Measurements from ENCODE around the gene CDH24.

The CDH24 gene

GRCh38 chr14:23052182-23052623 is 5.1 kb downstream of the CDH24 start:
- Histone ChIP-seq H3F3A (ENCODE audit: insufficient read depth, low read length) (0 out of 2 replicates have a peak, but pooled peaks cover 4% of the 10 kb centered on the region), H3K4me3 (ENCODE audit: low read length) (no peak overlapping the region), H3K4me2 (ENCODE audit: low read depth, low read length) (no peak overlapping the region), H3K36me3 (replicated peaks; ENCODE audit: insufficient read depth, low read length) (no peaks in the 10 kb centered on the region), H3K4me1 (ENCODE audit: low read length) (no peaks in the 10 kb centered on the region), H3K79me2 (ENCODE audit: low read length) (no peaks in the 10 kb centered on the region), H4K20me1 (ENCODE audit: insufficient read depth, low read length) (no peaks in the 10 kb centered on the region), H3K9me3 (replicated peaks; ENCODE audit: insufficient read depth, low read length) (no peaks in the 10 kb centered on the region), H2AFZ (ENCODE audit: low read length) (no peak overlapping the region), H3K9ac (ENCODE audit: low read length) (no peak overlapping the region), H3K9me2 (replicated peaks; ENCODE audit: insufficient read depth, low read length) (no peaks in the 10 kb centered on the region), H3K27me3 (replicated peaks; ENCODE audit: insufficient read depth, low read length) (no peaks in the 10 kb centered on the region), H3K27ac (ENCODE audit: low read length) (no peak overlapping the region)
- DNase-seq = no peak
- TF ChIP-seq EZH2phosphoT487 (IDR thresholded peaks at IDR 0.05; ENCODE audit: low read length) = no peak
- no peak for TF ChIP-seq CTCF (IDR thresholded peaks at IDR 0.05; ENCODE audit: low read length)
- no peak for TF ChIP-seq EZH2 (optimal IDR thresholded peaks at IDR 0.05; ENCODE audit: low read depth, low read length)

- DNase-seq = no peak
- no peaks in the 10 kb centered on the region for H3K36me3 ChIP-seq (replicated peaks; ENCODE audit: insufficient read depth, low read length)
- H3F3A ChIP-seq (ENCODE audit: insufficient read depth, low read length) = 0 out of 2 replicates have a peak, but pooled peaks cover under 1% of the 10 kb centered on the region
- no peaks in the 10 kb centered on the region for H3K9me2 ChIP-seq (replicated peaks; ENCODE audit: insufficient read depth, low read length)
- H2AFZ ChIP-seq (ENCODE audit: low read length) = no peak overlapping the region
- no peaks in the 10 kb centered on the region for H3K79me2 ChIP-seq (ENCODE audit: low read length)
- no peaks in the 10 kb centered on the region for H3K4me1 ChIP-seq (ENCODE audit: low read length)
- no peak for TF ChIP-seq EZH2phosphoT487 (IDR thresholded peaks at IDR 0.05; ENCODE audit: low read length)
- no peak for TF ChIP-seq EZH2 (optimal IDR thresholded peaks at IDR 0.05; ENCODE audit: low read depth, low read length)
- no peak for TF ChIP-seq CTCF (IDR thresholded peaks at IDR 0.05; ENCODE audit: low read length)
- no peak overlapping the region for H3K9ac ChIP-seq (ENCODE audit: low read length)
- no peak overlapping the region for H3K4me3 ChIP-seq (ENCODE audit: low read length)
- no peak overlapping the region for H3K27ac ChIP-seq (ENCODE audit: low read length)
- no peaks in the 10 kb centered on the region for H3K9me3 ChIP-seq (replicated peaks; ENCODE audit: insufficient read depth, low read length)
- H3K4me2 ChIP-seq (ENCODE audit: low read depth, low read length) = no peak overlapping the region
- H4K20me1 ChIP-seq (ENCODE audit: insufficient read depth, low read length) = no peaks in the 10 kb centered on the region
- H3K27me3 ChIP-seq (replicated peaks; ENCODE audit: insufficient read depth, low read length) = no peaks in the 10 kb centered on the region
Observed at GRCh38 chr14:23051141-23052057, 5.9 kb downstream of the CDH24 start.

- H2AFZ ChIP-seq (ENCODE audit: low read length) = no peak overlapping the region
- H3F3A ChIP-seq (ENCODE audit: insufficient read depth, low read length) = no peaks in the 10 kb centered on the region
- H3K4me1 ChIP-seq (ENCODE audit: low read length) = no peaks in the 10 kb centered on the region
- H3K4me2 ChIP-seq (ENCODE audit: low read depth, low read length) = no peak overlapping the region
- H3K27me3 ChIP-seq (replicated peaks; ENCODE audit: insufficient read depth, low read length) = no peaks in the 10 kb centered on the region
- no peaks in the 10 kb centered on the region for H3K36me3 ChIP-seq (replicated peaks; ENCODE audit: insufficient read depth, low read length)
- no peak for TF ChIP-seq EZH2phosphoT487 (IDR thresholded peaks at IDR 0.05; ENCODE audit: low read length)
- no peaks in the 10 kb centered on the region for H3K9me3 ChIP-seq (replicated peaks; ENCODE audit: insufficient read depth, low read length)
- no peaks in the 10 kb centered on the region for H3K9me2 ChIP-seq (replicated peaks; ENCODE audit: insufficient read depth, low read length)
- no peak overlapping the region for H3K4me3 ChIP-seq (ENCODE audit: low read length)
- no peaks in the 10 kb centered on the region for H4K20me1 ChIP-seq (ENCODE audit: insufficient read depth, low read length)
- H3K79me2 ChIP-seq (ENCODE audit: low read length) = no peaks in the 10 kb centered on the region
- no peak overlapping the region for H3K9ac ChIP-seq (ENCODE audit: low read length)
- DNase-seq = no peak
- H3K27ac ChIP-seq (ENCODE audit: low read length) = no peak overlapping the region
Observed at GRCh38 chr14:23049011-23049410, 8.3 kb downstream of the CDH24 start.
